Mesendoderm (in vitro differentiated cells): ENCODE results near the gene KAT6B.

ENCODE experiments used
- DNase-seq: peaks from one replicate; pipeline ENCODE4 v3.0.0; 2013
- H2AK5ac ChIP-seq: 2 replicates; pipeline ENCODE4 v1.6.1; 2013; ENCODE audit warnings: low read length, inconsistent platforms
- H2BK120ac ChIP-seq: 2 replicates; pipeline ENCODE4 v1.6.1; 2013; ENCODE audit warnings: low read depth, mild to moderate bottlenecking, low read length, moderate library complexity, mixed read lengths
- H2BK15ac ChIP-seq: replicated peaks from 2 replicates; pipeline ENCODE4 v1.6.1; 2013; ENCODE audit warnings: low read depth, mild to moderate bottlenecking, moderate library complexity
- H2BK5ac ChIP-seq: 2 replicates; pipeline ENCODE4 v1.6.1; 2013; ENCODE audit warnings: low read length, inconsistent platforms
- H3K18ac ChIP-seq: 2 replicates; pipeline ENCODE4 v1.6.1; 2013; ENCODE audit warnings: mild to moderate bottlenecking, low read length, mixed read lengths
- H3K23ac ChIP-seq: one replicate; pipeline ENCODE4 v1.6.1; 2013; ENCODE audit warnings: low read length
- H3K27ac ChIP-seq: 2 replicates; pipeline ENCODE4 v1.5.1; 2013; ENCODE audit warnings: low read depth, mild to moderate bottlenecking, inconsistent platforms, low read length, moderate library complexity
- H3K27me3 ChIP-seq: 2 replicates; pipeline ENCODE4 v1.6.1; 2013; ENCODE audit warnings: low read length, control low read depth, mild to moderate bottlenecking, inconsistent platforms; ENCODE audit not compliant: insufficient read depth, poor library complexity
- H3K36me3 ChIP-seq: 2 replicates; pipeline ENCODE4 v1.6.1; 2013; ENCODE audit warnings: low read length, inconsistent platforms; ENCODE audit not compliant: control insufficient read depth, insufficient read depth
- H3K4ac ChIP-seq: one replicate; pipeline ENCODE4 v1.6.1; 2013; ENCODE audit warnings: low read depth, mild to moderate bottlenecking, low read length, moderate library complexity
- H3K4me1 ChIP-seq: 2 replicates; pipeline ENCODE4 v1.6.1; 2013; ENCODE audit warnings: low read depth, low read length, inconsistent platforms; ENCODE audit not compliant: control insufficient read depth
- H3K4me2 ChIP-seq: 2 replicates; pipeline ENCODE4 v1.6.1; 2013; ENCODE audit warnings: low read length
- H3K4me3 ChIP-seq: 2 replicates; pipeline ENCODE4 v1.5.1; 2013; ENCODE audit warnings: mild to moderate bottlenecking, low read length
- H3K56ac ChIP-seq: one replicate; pipeline ENCODE4 v1.6.1; 2013; ENCODE audit warnings: low read length
- H3K79me1 ChIP-seq: 2 replicates; pipeline ENCODE4 v1.6.1; 2013; ENCODE audit warnings: low read length, inconsistent platforms
- H3K79me2 ChIP-seq: 2 replicates; pipeline ENCODE4 v1.6.1; 2013; ENCODE audit warnings: mild to moderate bottlenecking, low read length; ENCODE audit not compliant: control insufficient read depth, insufficient read depth
- H3K9ac ChIP-seq: 2 replicates; pipeline ENCODE4 v1.6.1; 2013; ENCODE audit warnings: low read length, inconsistent platforms
- H4K5ac ChIP-seq: one replicate; pipeline ENCODE4 v1.6.1; 2013; ENCODE audit warnings: low read length
- H4K8ac ChIP-seq: one replicate; pipeline ENCODE4 v1.6.1; 2013; ENCODE audit warnings: low read depth, mild to moderate bottlenecking, control low read depth, low read length, moderate library complexity
- WGBS: extraction: QIAGEN DNeasy Blood & Tissue Kit; methylation state at CpG from one replicate; pipeline ENCODE4 v1.1.7; 2013; ENCODE audit warnings: low lambda C conversion rate, missing lambda C conversion rate; ENCODE audit not compliant: insufficient coverage; ENCODE audit errors: extremely low coverage; 5-methylcytosine and 5-hydroxymethylcytosine counted together

The KAT6B gene

GRCh38 chr10:75070961-75071428 is 244.6 kb downstream of the KAT6B start:
- H3K79me2 ChIP-seq: no peaks in the 10 kb centered on the region
- no peak overlapping the region for H3K4ac ChIP-seq
- no peak overlapping the region for H3K18ac ChIP-seq
- no peaks in the 10 kb centered on the region for H3K27me3 ChIP-seq
- H3K27ac ChIP-seq: no peak overlapping the region
- DNase-seq: no peak
- no peak overlapping the region for H2BK120ac ChIP-seq
- no peak overlapping the region for H3K9ac ChIP-seq
- no peak overlapping the region for H3K4me3 ChIP-seq
- H2AK5ac ChIP-seq: no peak overlapping the region
- H3K56ac ChIP-seq: no peak overlapping the region
- no peaks in the 10 kb centered on the region for H3K79me1 ChIP-seq
- no peak overlapping the region for H2BK15ac ChIP-seq
- H3K4me1 ChIP-seq: no peaks in the 10 kb centered on the region
- no peak overlapping the region for H3K4me2 ChIP-seq
- H4K5ac ChIP-seq: no peak overlapping the region
- H3K23ac ChIP-seq: no peak overlapping the region
- WGBS: no CpG with 5 or more reads among the region's 7 CpGs
- H2BK5ac ChIP-seq: no peak overlapping the region
- no peak overlapping the region for H4K8ac ChIP-seq
- H3K36me3 ChIP-seq: no peaks in the 10 kb centered on the region

- Histone ChIP-seq H3K79me1 (no peaks in the 10 kb centered on the region), H4K5ac (no peak overlapping the region), H3K23ac (peak overlapping the region; percentile 1), H3K4ac (no peak overlapping the region), H2BK120ac (no peak overlapping the region), H3K9ac (no peak overlapping the region), H3K4me3 (no peak overlapping the region), H4K8ac (no peak overlapping the region), H3K36me3 (no peaks in the 10 kb centered on the region), H3K27me3 (no peaks in the 10 kb centered on the region), H2BK15ac (no peak overlapping the region), H3K56ac (no peak overlapping the region), H3K4me2 (no peak overlapping the region), H2AK5ac (no peak overlapping the region), H3K18ac (no peak overlapping the region), H3K4me1 (no peaks in the 10 kb centered on the region), H3K79me2 (no peaks in the 10 kb centered on the region), H3K27ac (no peak overlapping the region), H2BK5ac (no peak overlapping the region)
- no CpG with 5 or more reads among the region's 14 CpGs for WGBS
- DNase-seq: no peak
Observed at GRCh38 chr10:75071756-75072155, 245.4 kb downstream of the KAT6B start.

GRCh38 chr10:75072727-75073126 is 246.3 kb downstream of the KAT6B start:
- no peak overlapping the region for H3K4ac ChIP-seq
- H3K56ac ChIP-seq: no peak overlapping the region
- H2BK15ac ChIP-seq: no peak overlapping the region
- no peak overlapping the region for H4K5ac ChIP-seq
- no peaks in the 10 kb centered on the region for H3K27me3 ChIP-seq
- H2AK5ac ChIP-seq: no peak overlapping the region
- no peaks in the 10 kb centered on the region for H3K4me1 ChIP-seq
- no peak overlapping the region for H3K27ac ChIP-seq
- no peaks in the 10 kb centered on the region for H3K79me2 ChIP-seq
- H2BK5ac ChIP-seq: no peak overlapping the region
- H3K4me2 ChIP-seq: no peak overlapping the region
- no peak overlapping the region for H3K23ac ChIP-seq
- H3K18ac ChIP-seq: no peak overlapping the region
- no peak for DNase-seq
- H4K8ac ChIP-seq: no peak overlapping the region
- whole genome bisulfite sequencing: no CpG with 5 or more reads among the region's 14 CpGs
- H3K9ac ChIP-seq: no peak overlapping the region
- no peaks in the 10 kb centered on the region for H3K79me1 ChIP-seq
- H3K4me3 ChIP-seq: no peak overlapping the region
- H3K36me3 ChIP-seq: no peaks in the 10 kb centered on the region
- H2BK120ac ChIP-seq: no peak overlapping the region

- Histone ChIP-seq H3K4me2 (no peak overlapping the region), H3K4me3 (no peak overlapping the region), H3K18ac (no peak overlapping the region), H3K9ac (no peak overlapping the region), H2BK5ac (no peak overlapping the region), H2BK120ac (no peak overlapping the region), H4K8ac (no peak overlapping the region), H3K4me1 (no peaks in the 10 kb centered on the region), H3K27ac (no peak overlapping the region), H2BK15ac (no peak overlapping the region), H3K27me3 (no peaks in the 10 kb centered on the region), H4K5ac (no peak overlapping the region), H3K23ac (no peak overlapping the region), H3K79me1 (no peaks in the 10 kb centered on the region), H3K79me2 (no peaks in the 10 kb centered on the region), H3K56ac (no peak overlapping the region), H3K36me3 (no peaks in the 10 kb centered on the region), H3K4ac (no peak overlapping the region), H2AK5ac (no peak overlapping the region)
- no CpG with 5 or more reads among the region's 17 CpGs for WGBS
- no peak for DNase-seq
Observed at GRCh38 chr10:75073442-75073841, 247.0 kb downstream of the KAT6B start.

GRCh38 chr10:75074711-75075445 is 248.5 kb downstream of the KAT6B start:
- Histone ChIP-seq H3K27me3 (no peaks in the 10 kb centered on the region), H3K23ac (no peak overlapping the region), H3K4ac (no peak overlapping the region), H4K8ac (no peak overlapping the region), H3K56ac (no peak overlapping the region), H3K36me3 (no peaks in the 10 kb centered on the region), H3K18ac (no peak overlapping the region), H3K4me1 (peaks cover 3% of the 10 kb centered on the region), H2BK5ac (no peak overlapping the region), H3K79me1 (no peaks in the 10 kb centered on the region), H2BK120ac (no peak overlapping the region), H3K4me2 (no peak overlapping the region), H2AK5ac (no peak overlapping the region), H3K27ac (no peak overlapping the region), H3K9ac (no peak overlapping the region), H3K79me2 (no peaks in the 10 kb centered on the region), H3K4me3 (no peak overlapping the region), H4K5ac (no peak overlapping the region), H2BK15ac (no peak overlapping the region)
- DNase-seq: no peak
- no CpG with 5 or more reads among the region's 2 CpGs for WGBS

- no peak overlapping the region for H3K56ac ChIP-seq
- H4K5ac ChIP-seq: no peak overlapping the region
Observed at GRCh38 chr10:75076348-75076747, 249.9 kb downstream of the KAT6B start.

More at GRCh38 chr10:75076348-75076747, 249.9 kb downstream of the KAT6B start:
- Histone ChIP-seq H2BK15ac (no peak overlapping the region), H3K23ac (no peak overlapping the region), H2BK5ac (no peak overlapping the region), H3K79me1 (no peaks in the 10 kb centered on the region), H3K27me3 (no peaks in the 10 kb centered on the region), H4K8ac (no peak overlapping the region), H2AK5ac (no peak overlapping the region), H3K4me3 (no peak overlapping the region), H3K4me1 (peaks cover 10% of the 10 kb centered on the region), H3K79me2 (no peaks in the 10 kb centered on the region), H3K27ac (no peak overlapping the region), H3K4me2 (no peak overlapping the region), H3K9ac (no peak overlapping the region), H3K36me3 (no peaks in the 10 kb centered on the region), H3K4ac (no peak overlapping the region), H3K18ac (no peak overlapping the region), H2BK120ac (no peak overlapping the region)
- no CpG with 5 or more reads among the region's 6 CpGs for WGBS
- DNase-seq: no peak
